Activated naive CD8-positive, alpha-beta T cell treated with anti-CD3 and anti-CD28 coated beads for 36 hours (primary cell): ENCODE results near the gene SLC35F1. TPM values are rescaled to one million over a fixed set of nuclear protein-coding genes. Genes with fewer than 3 reads are reported as not detected.
"Not testable (repeated sequence)": the region's sequence is repeated elsewhere in the genome, so short reads cannot be mapped to it uniquely, and the experiment has no call there.

Source experiments
- DNase-seq: peaks from one replicate; pipeline ENCODE4 v3.0.0; 2021
- H3K27ac Mint-ChIP-seq: one replicate; pipeline ENCODE4 v1.8.0; 2022; ENCODE audit warnings: mild to moderate bottlenecking, moderate library complexity, mixed read lengths
- H3K27me3 Mint-ChIP-seq: one replicate; pipeline ENCODE4 v1.8.0; 2022; ENCODE audit warnings: mild to moderate bottlenecking, mixed read lengths
- H3K36me3 Mint-ChIP-seq: one replicate; pipeline ENCODE4 v1.8.0; 2021; ENCODE audit warnings: mild to moderate bottlenecking, mixed read lengths
- H3K4me1 Mint-ChIP-seq: one replicate; pipeline ENCODE4 v1.8.0; 2021; ENCODE audit warnings: mixed read lengths
- H3K4me3 Mint-ChIP-seq: one replicate; pipeline ENCODE4 v1.8.0; 2022; ENCODE audit warnings: mild to moderate bottlenecking, moderate library complexity, mixed read lengths
- H3K9me3 Mint-ChIP-seq: one replicate; pipeline ENCODE4 v1.8.0; 2022; ENCODE audit warnings: mixed read lengths
- total RNA-seq, 2 experiments: library from RNA; stranded (reverse); gene quantifications; one replicate each; pipeline ENCODE4 v1.2.3, GENCODE V29; 2021

Gene SLC35F1
- total RNA-seq, 2 experiments from 2014 or later, result 0.08 TPM

- no peaks in the 10 kb centered on the region for H3K4me1 Mint-ChIP-seq
- no peaks in the 10 kb centered on the region for H3K9me3 Mint-ChIP-seq
- peaks cover 7% of the 10 kb centered on the region for H3K27me3 Mint-ChIP-seq
- no peak for DNase-seq
- H3K27ac Mint-ChIP-seq, result no peak overlapping the region
- H3K4me3 Mint-ChIP-seq, result no peak overlapping the region
- no peaks in the 10 kb centered on the region for H3K36me3 Mint-ChIP-seq
These were observed 48.7 kb downstream of the SLC35F1 start for GRCh38 chr6:117955684-117956256.

- Mint-ChIP-seq H3K27me3 (peaks cover 7% of the 10 kb centered on the region), H3K36me3 (no peaks in the 10 kb centered on the region), H3K9me3 (no peaks in the 10 kb centered on the region), H3K27ac (no peak overlapping the region), H3K4me1 (no peaks in the 10 kb centered on the region), H3K4me3 (no peak overlapping the region)
- DNase-seq, result no peak
These were observed 49.3 kb downstream of the SLC35F1 start for GRCh38 chr6:117956386-117956785.

- no peaks in the 10 kb centered on the region for H3K36me3 Mint-ChIP-seq
- no peak overlapping the region for H3K27ac Mint-ChIP-seq
- no peak overlapping the region for H3K4me3 Mint-ChIP-seq
- H3K9me3 Mint-ChIP-seq, result no peaks in the 10 kb centered on the region
- DNase-seq, result no peak
- peaks cover 7% of the 10 kb centered on the region for H3K27me3 Mint-ChIP-seq
- H3K4me1 Mint-ChIP-seq, result no peaks in the 10 kb centered on the region
These were observed 51.5 kb downstream of the SLC35F1 start for GRCh38 chr6:117958536-117958935.

GRCh38 chr6:117960877-117961276 is 53.8 kb downstream of the SLC35F1 start:
- H3K27me3 Mint-ChIP-seq, result no peaks in the 10 kb centered on the region
- H3K36me3 Mint-ChIP-seq, result no peaks in the 10 kb centered on the region
- peaks cover 4% of the 10 kb centered on the region for H3K9me3 Mint-ChIP-seq
- H3K4me3 Mint-ChIP-seq, result no peak overlapping the region
- no peak overlapping the region for H3K27ac Mint-ChIP-seq
- no peak for DNase-seq
- H3K4me1 Mint-ChIP-seq, result no peaks in the 10 kb centered on the region

GRCh38 chr6:117961301-117961700 is 54.2 kb downstream of the SLC35F1 start:
- no peaks in the 10 kb centered on the region for H3K36me3 Mint-ChIP-seq

GRCh38 chr6:117965763-117966162 is 58.7 kb downstream of the SLC35F1 start:
- H3K4me3 Mint-ChIP-seq, H3K27ac Mint-ChIP-seq, H3K9me3 Mint-ChIP-seq, H3K27me3 Mint-ChIP-seq, H3K36me3 Mint-ChIP-seq, DNase-seq, H3K4me1 Mint-ChIP-seq: not testable (repeated sequence)

More at GRCh38 chr6:117961301-117961700, 54.2 kb downstream of the SLC35F1 start:
- Mint-ChIP-seq H3K27me3 (no peaks in the 10 kb centered on the region), H3K4me3 (no peak overlapping the region), H3K4me1 (no peaks in the 10 kb centered on the region), H3K9me3 (peaks cover 4% of the 10 kb centered on the region), H3K27ac (no peak overlapping the region)
- DNase-seq, result no peak

GRCh38 chr6:117971637-117972036 is 64.6 kb downstream of the SLC35F1 start:
- Mint-ChIP-seq H3K4me3 (no peak overlapping the region), H3K4me1 (no peaks in the 10 kb centered on the region), H3K27ac (no peak overlapping the region), H3K9me3 (peaks cover 4% of the 10 kb centered on the region), H3K36me3 (no peaks in the 10 kb centered on the region), H3K27me3 (peaks cover 5% of the 10 kb centered on the region)
- DNase-seq, result no peak

- peaks cover 4% of the 10 kb centered on the region for H3K9me3 Mint-ChIP-seq
- H3K27me3 Mint-ChIP-seq, result peaks cover 9% of the 10 kb centered on the region
- H3K4me3 Mint-ChIP-seq, result no peak overlapping the region
- H3K27ac Mint-ChIP-seq, result no peak overlapping the region
- no peaks in the 10 kb centered on the region for H3K36me3 Mint-ChIP-seq
- H3K4me1 Mint-ChIP-seq, result no peaks in the 10 kb centered on the region
- DNase-seq, result no peak
These were observed 68.0 kb downstream of the SLC35F1 start for GRCh38 chr6:117974914-117975627.

- Mint-ChIP-seq H3K27ac (no peak overlapping the region), H3K9me3 (peaks cover 4% of the 10 kb centered on the region), H3K4me3 (no peak overlapping the region), H3K36me3 (no peaks in the 10 kb centered on the region), H3K27me3 (peaks cover 5% of the 10 kb centered on the region), H3K4me1 (no peaks in the 10 kb centered on the region)
- DNase-seq, result no peak
These were observed 69.1 kb downstream of the SLC35F1 start for GRCh38 chr6:117976030-117976651.

- Mint-ChIP-seq H3K27ac (no peak overlapping the region), H3K36me3 (no peaks in the 10 kb centered on the region), H3K4me3 (no peak overlapping the region), H3K4me1 (no peaks in the 10 kb centered on the region), H3K27me3 (no peaks in the 10 kb centered on the region), H3K9me3 (no peaks in the 10 kb centered on the region)
- no peak for DNase-seq
These were observed 78.9 kb downstream of the SLC35F1 start for GRCh38 chr6:117985916-117986315.

GRCh38 chr6:117986396-117986795 is 79.3 kb downstream of the SLC35F1 start:
- Mint-ChIP-seq H3K36me3 (no peaks in the 10 kb centered on the region), H3K27me3 (no peaks in the 10 kb centered on the region), H3K4me3 (no peak overlapping the region), H3K4me1 (no peaks in the 10 kb centered on the region), H3K9me3 (no peaks in the 10 kb centered on the region), H3K27ac (no peak overlapping the region)
- no peak for DNase-seq

GRCh38 chr6:117989086-117989485 is 82.0 kb downstream of the SLC35F1 start:
- Mint-ChIP-seq H3K4me3 (no peak overlapping the region), H3K9me3 (no peaks in the 10 kb centered on the region), H3K27me3 (peaks cover 14% of the 10 kb centered on the region), H3K36me3 (no peaks in the 10 kb centered on the region), H3K27ac (no peak overlapping the region), H3K4me1 (no peaks in the 10 kb centered on the region)
- DNase-seq, result no peak

- DNase-seq, result no peak
- no peak overlapping the region for H3K4me3 Mint-ChIP-seq
- H3K9me3 Mint-ChIP-seq, result no peaks in the 10 kb centered on the region
These were observed 83.1 kb downstream of the SLC35F1 start for GRCh38 chr6:117990151-117990550.

GRCh38 chr6:117992856-117993255 is 85.8 kb downstream of the SLC35F1 start:
- H3K36me3 Mint-ChIP-seq, result no peaks in the 10 kb centered on the region
- H3K4me1 Mint-ChIP-seq, result no peaks in the 10 kb centered on the region
- no peak overlapping the region for H3K4me3 Mint-ChIP-seq
- no peaks in the 10 kb centered on the region for H3K9me3 Mint-ChIP-seq
- DNase-seq, result no peak
- peaks cover 17% of the 10 kb centered on the region for H3K27me3 Mint-ChIP-seq
- H3K27ac Mint-ChIP-seq, result no peak overlapping the region

More at GRCh38 chr6:117990151-117990550, 83.1 kb downstream of the SLC35F1 start:
- Mint-ChIP-seq H3K27ac (no peak overlapping the region), H3K27me3 (peaks cover 17% of the 10 kb centered on the region), H3K36me3 (no peaks in the 10 kb centered on the region), H3K4me1 (no peaks in the 10 kb centered on the region)

- no peaks in the 10 kb centered on the region for H3K4me1 Mint-ChIP-seq
- no peaks in the 10 kb centered on the region for H3K36me3 Mint-ChIP-seq
- no peak overlapping the region for H3K4me3 Mint-ChIP-seq
- H3K9me3 Mint-ChIP-seq, result peaks cover 2% of the 10 kb centered on the region
- peaks cover 5% of the 10 kb centered on the region for H3K27me3 Mint-ChIP-seq
- no peak overlapping the region for H3K27ac Mint-ChIP-seq
- DNase-seq, result no peak
These were observed 105.9 kb downstream of the SLC35F1 start for GRCh38 chr6:118012944-118013343.

- Mint-ChIP-seq H3K9me3 (peaks cover 1% of the 10 kb centered on the region), H3K36me3 (no peaks in the 10 kb centered on the region), H3K4me3 (no peak overlapping the region), H3K27me3 (peaks cover 3% of the 10 kb centered on the region), H3K27ac (no peak overlapping the region), H3K4me1 (no peaks in the 10 kb centered on the region)
- no peak for DNase-seq
These were observed 109.5 kb downstream of the SLC35F1 start for GRCh38 chr6:118016532-118016931.
